VCaP (cell line): Measurements from ENCODE around the gene RCOR3.
"Not testable (repeated sequence)": the region's sequence is repeated elsewhere in the genome, so short reads cannot be mapped to it uniquely, and the experiment has no call there.

Experiments used
- H3K27ac ChIP-seq: fragments of 450-650 bp; 2 replicates; pipeline ENCODE4 v1.5.1; 2017
- TF ChIP-seq, protein P1 (sequence below): fragments of 450-650 bp; conservative IDR thresholded peaks from 2 replicates; pipeline ENCODE4 v1.5.1; 2017; ENCODE audit warnings: mild to moderate bottlenecking, moderate library complexity

Gene RCOR3

DNA sequence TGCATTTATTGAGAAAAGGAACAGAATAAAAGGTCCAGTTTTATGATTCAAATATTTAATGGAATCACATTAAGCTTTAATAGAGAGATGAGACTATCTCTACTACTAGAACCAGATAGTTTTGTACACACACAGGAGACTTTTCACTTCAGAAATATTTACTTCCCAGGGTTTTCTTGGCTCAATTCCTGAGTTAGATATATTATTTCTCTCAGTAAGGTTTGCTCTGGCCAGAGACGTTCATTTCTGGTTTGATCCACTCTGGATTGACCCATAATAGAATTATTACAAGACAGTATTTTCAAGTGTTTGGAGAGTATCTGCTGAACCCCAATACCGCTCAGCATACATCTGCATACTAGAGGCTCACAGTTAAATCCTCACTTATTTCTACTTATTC is 1.3 kb upstream of the RCOR3 start:
- TF ChIP-seq, protein P1, sequence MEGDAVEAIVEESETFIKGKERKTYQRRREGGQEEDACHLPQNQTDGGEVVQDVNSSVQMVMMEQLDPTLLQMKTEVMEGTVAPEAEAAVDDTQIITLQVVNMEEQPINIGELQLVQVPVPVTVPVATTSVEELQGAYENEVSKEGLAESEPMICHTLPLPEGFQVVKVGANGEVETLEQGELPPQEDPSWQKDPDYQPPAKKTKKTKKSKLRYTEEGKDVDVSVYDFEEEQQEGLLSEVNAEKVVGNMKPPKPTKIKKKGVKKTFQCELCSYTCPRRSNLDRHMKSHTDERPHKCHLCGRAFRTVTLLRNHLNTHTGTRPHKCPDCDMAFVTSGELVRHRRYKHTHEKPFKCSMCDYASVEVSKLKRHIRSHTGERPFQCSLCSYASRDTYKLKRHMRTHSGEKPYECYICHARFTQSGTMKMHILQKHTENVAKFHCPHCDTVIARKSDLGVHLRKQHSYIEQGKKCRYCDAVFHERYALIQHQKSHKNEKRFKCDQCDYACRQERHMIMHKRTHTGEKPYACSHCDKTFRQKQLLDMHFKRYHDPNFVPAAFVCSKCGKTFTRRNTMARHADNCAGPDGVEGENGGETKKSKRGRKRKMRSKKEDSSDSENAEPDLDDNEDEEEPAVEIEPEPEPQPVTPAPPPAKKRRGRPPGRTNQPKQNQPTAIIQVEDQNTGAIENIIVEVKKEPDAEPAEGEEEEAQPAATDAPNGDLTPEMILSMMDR, result no peak
- H3K27ac ChIP-seq, result peak overlapping the region; percentile 100

DNA sequence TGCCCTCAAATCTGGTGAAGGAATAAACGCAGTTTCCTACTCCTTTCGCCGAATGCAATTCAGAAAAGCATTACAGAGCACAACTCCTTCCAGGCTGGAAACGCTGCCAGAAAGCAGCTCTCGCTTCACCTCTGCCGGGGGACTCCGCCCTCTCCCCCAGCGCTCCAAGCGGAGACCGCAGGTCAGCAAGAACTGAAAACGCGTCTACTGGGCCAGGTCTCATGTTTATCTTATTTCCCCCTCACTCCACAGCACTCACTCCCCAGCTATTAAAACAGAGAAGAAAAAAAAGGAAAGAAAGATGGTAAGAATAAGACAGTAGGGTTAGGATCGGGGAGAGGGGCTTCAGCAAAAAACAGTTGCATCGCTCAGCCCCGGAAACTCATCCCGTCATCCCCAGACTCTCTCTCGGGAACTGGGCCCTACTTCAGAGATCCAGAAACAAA is 833 bp upstream of the RCOR3 start:
- TF ChIP-seq, protein P1, result no peak
- peak overlapping the region; percentile 100 for H3K27ac ChIP-seq

DNA sequence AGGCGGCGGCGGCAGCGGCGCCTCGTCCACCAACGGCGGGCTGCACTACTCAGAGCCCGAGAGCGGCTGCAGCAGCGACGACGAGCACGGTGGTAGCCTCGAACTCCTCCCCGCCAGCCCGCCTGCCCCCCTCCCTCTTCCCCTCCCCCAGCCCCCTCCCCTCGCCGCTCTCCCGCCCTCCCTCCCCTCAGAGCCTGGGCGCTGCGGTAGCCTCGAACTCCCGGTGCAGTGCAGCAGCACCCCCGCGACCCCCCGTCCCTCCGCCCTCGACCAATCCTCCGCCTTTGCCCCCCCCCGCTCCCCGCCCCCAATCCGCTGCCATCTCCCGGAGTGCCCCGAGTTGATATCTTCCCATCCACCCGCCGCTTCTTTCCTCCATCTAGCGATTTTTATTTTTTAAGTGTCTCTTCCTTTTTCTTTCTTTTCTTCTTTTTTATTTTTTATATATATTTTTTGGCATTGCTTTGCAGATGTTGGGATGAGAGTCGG is 516 bp downstream of the RCOR3 start:
- TF ChIP-seq, protein P1, result no peak
- peak overlapping the region; percentile 100 for H3K27ac ChIP-seq

- TF ChIP-seq, protein P1, result no peak
- peak overlapping the region; percentile 100 for H3K27ac ChIP-seq
Observed at GRCh38 chr1:211260141-211261107, 1.3 kb downstream of the RCOR3 start.

DNA sequence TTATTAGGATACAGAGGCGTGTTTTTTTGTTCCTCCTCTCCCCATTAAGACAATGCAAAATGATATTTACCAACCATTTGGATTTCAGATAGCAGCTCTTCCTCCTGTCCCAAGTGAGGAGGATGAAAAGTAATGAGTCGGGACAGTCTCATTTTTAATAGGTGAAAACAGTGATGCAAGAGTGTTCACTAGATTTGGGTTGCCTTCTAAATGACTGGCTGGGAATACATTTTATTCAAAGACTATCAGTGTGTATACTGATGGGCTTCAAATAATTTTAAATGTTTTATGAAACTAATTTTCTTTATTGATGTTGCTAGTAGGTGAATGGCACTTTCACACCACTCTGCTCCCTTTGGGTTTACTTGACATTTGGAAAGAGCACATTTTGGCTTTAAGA is 2.1 kb downstream of the RCOR3 start:
- H3K27ac ChIP-seq, result peak overlapping the region; percentile 100
- TF ChIP-seq, protein P1, result no peak

DNA sequence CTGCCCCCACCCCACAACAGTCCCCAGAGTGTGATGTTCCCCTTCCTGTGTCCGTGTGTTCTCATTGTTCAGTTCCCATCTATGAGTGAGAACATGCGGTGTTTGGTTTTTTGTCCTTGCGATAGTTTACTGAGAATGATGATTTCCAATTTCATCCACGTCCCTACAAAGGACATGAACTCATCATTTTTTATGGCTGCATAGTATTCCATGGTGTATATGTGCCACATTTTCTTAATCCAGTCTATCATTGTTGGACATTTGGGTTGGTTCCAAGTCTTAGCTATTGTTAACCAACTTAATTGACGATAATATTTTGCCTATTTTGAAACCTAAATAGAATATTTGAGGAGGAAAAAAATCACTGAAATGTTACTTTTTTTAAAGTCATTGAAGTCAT is 3.9 kb downstream of the RCOR3 start:
- not testable (repeated sequence) for H3K27ac ChIP-seq

- TF ChIP-seq, protein P1, result no peak
- no peak overlapping the region for H3K27ac ChIP-seq
Observed at GRCh38 chr1:211267204-211267857, 8.2 kb downstream of the RCOR3 start.
